H9 (cell line): Measurements from ENCODE around the gene GRIK3. TPM values are rescaled to one million over a fixed set of nuclear protein-coding genes. Genes with fewer than 3 reads are reported as not detected.

ENCODE experiments used
- DNase-seq: peaks from one replicate; pipeline ENCODE4 v3.0.0-alpha.2; 2017
- H2AFZ ChIP-seq: one replicate; pipeline ENCODE4 v1.6.1; 2013; ENCODE audit warnings: mild to moderate bottlenecking, low read length, control low read depth, moderate library complexity
- H2AK5ac ChIP-seq: 2 replicates; pipeline ENCODE4 v1.6.1; 2013; ENCODE audit warnings: low read length, control low read depth, mixed read lengths; ENCODE audit not compliant: insufficient read length
- H2BK120ac ChIP-seq: one replicate; pipeline ENCODE4 v1.6.1; 2013; ENCODE audit warnings: low read depth, mild to moderate bottlenecking, low read length, control low read depth, inconsistent platforms; ENCODE audit not compliant: poor library complexity, severe bottlenecking
- H2BK12ac ChIP-seq: 2 replicates; pipeline ENCODE4 v1.6.1; 2013; ENCODE audit warnings: low read length, control low read depth, mixed read lengths, low read depth; ENCODE audit not compliant: insufficient read length
- H2BK15ac ChIP-seq: 2 replicates; pipeline ENCODE4 v1.6.1; 2013; ENCODE audit warnings: low read depth, low read length, control low read depth
- H2BK20ac ChIP-seq: one replicate; pipeline ENCODE4 v1.6.1; 2013; ENCODE audit warnings: low read depth, mild to moderate bottlenecking, low read length, control low read depth, inconsistent platforms; ENCODE audit not compliant: poor library complexity, severe bottlenecking
- H2BK5ac ChIP-seq: 2 replicates; pipeline ENCODE4 v1.6.1; 2013; ENCODE audit warnings: low read length, control low read depth, mixed read lengths; ENCODE audit not compliant: insufficient read length
- H3K14ac ChIP-seq: 2 replicates; pipeline ENCODE4 v1.6.1; 2013; ENCODE audit warnings: low read length, control low read depth; ENCODE audit not compliant: insufficient read depth
- H3K18ac ChIP-seq: 2 replicates; pipeline ENCODE4 v1.6.1; 2013; ENCODE audit warnings: low read depth, mild to moderate bottlenecking, mixed read lengths, low read length, control low read depth; ENCODE audit not compliant: insufficient read length
- H3K23ac ChIP-seq: 2 replicates; pipeline ENCODE4 v1.6.1; 2013; ENCODE audit warnings: low read length, control low read depth, mixed read lengths, low read depth; ENCODE audit not compliant: insufficient read length
- H3K23me2 ChIP-seq: 2 replicates; pipeline ENCODE4 v1.6.1; 2013; ENCODE audit warnings: low read depth, mild to moderate bottlenecking, mixed read lengths, low read length, control low read depth; ENCODE audit not compliant: insufficient read length, poor library complexity, severe bottlenecking
- H3K27ac ChIP-seq: 2 replicates; pipeline ENCODE4 v1.5.1; 2013; ENCODE audit warnings: low read length, control low read depth, mixed read lengths, low read depth; ENCODE audit not compliant: insufficient read length
- H3K27me3 ChIP-seq: 2 replicates; pipeline ENCODE4 v1.6.1; 2013; ENCODE audit warnings: low read length, control low read depth, inconsistent platforms; ENCODE audit not compliant: insufficient read depth
- H3K4ac ChIP-seq: 2 replicates; pipeline ENCODE4 v1.6.1; 2013; ENCODE audit warnings: low read depth, mild to moderate bottlenecking, control low read depth, inconsistent platforms, low read length, moderate library complexity
- H3K4me1 ChIP-seq: 2 replicates; pipeline ENCODE4 v1.6.1; 2013; ENCODE audit warnings: low read length, control low read depth, inconsistent platforms; ENCODE audit not compliant: insufficient read depth
- H3K4me2 ChIP-seq: 2 replicates; pipeline ENCODE4 v1.6.1; 2013; ENCODE audit warnings: low read length, control low read depth, mixed read lengths; ENCODE audit not compliant: insufficient read length, insufficient read depth
- H3K56ac ChIP-seq: 2 replicates; pipeline ENCODE4 v1.6.1; 2013; ENCODE audit warnings: low read depth, mild to moderate bottlenecking, mixed read lengths, low read length, control low read depth; ENCODE audit not compliant: insufficient read length
- H3K79me1 ChIP-seq: 2 replicates; pipeline ENCODE4 v1.6.1; 2013; ENCODE audit warnings: low read depth, mild to moderate bottlenecking, moderate library complexity, low read length, control low read depth, inconsistent platforms; ENCODE audit not compliant: insufficient read depth, poor library complexity, severe bottlenecking
- H3K79me2 ChIP-seq: 2 replicates; pipeline ENCODE4 v1.6.1; 2013; ENCODE audit warnings: low read length, control low read depth, inconsistent platforms; ENCODE audit not compliant: insufficient read depth
- H3K9ac ChIP-seq: 2 replicates; pipeline ENCODE4 v1.6.1; 2013; ENCODE audit warnings: low read length, control low read depth, mixed read lengths; ENCODE audit not compliant: insufficient read length; ENCODE audit errors: extremely low read depth
- H3K9me3 ChIP-seq: one replicate; pipeline ENCODE4 v1.6.1; 2013; ENCODE audit warnings: low read depth, low read length, inconsistent platforms; ENCODE audit not compliant: control insufficient read depth
- H3T11ph ChIP-seq: one replicate; pipeline ENCODE4 v1.6.1; 2013; ENCODE audit warnings: mild to moderate bottlenecking, low read length, control low read depth, inconsistent platforms
- H4K20me1 ChIP-seq: one replicate; pipeline ENCODE4 v1.6.1; 2013; ENCODE audit not compliant: control insufficient read depth, insufficient read length, insufficient read depth
- H4K5ac ChIP-seq: 2 replicates; pipeline ENCODE4 v1.6.1; 2013; ENCODE audit warnings: low read depth, mild to moderate bottlenecking, mixed read lengths, low read length, control low read depth; ENCODE audit not compliant: insufficient read length
- H4K8ac ChIP-seq: replicated peaks from 2 replicates; pipeline ENCODE4 v1.6.1; 2013; ENCODE audit warnings: low read length, control low read depth, mixed read lengths, low read depth; ENCODE audit not compliant: insufficient read length
- H4K91ac ChIP-seq: 2 replicates; pipeline ENCODE4 v1.6.1; 2013; ENCODE audit warnings: low read depth, mild to moderate bottlenecking, moderate library complexity, mixed read lengths, low read length, control low read depth; ENCODE audit not compliant: insufficient read length
- H3K27ac Mint-ChIP-seq, 3 experiments: 2 replicates in 2 of 3; 3 replicates in 1 of 3; pipeline ENCODE4 v1.8.0; 2020 to 2021; ENCODE audit warnings: mixed read lengths in 3 of 3, mild to moderate bottlenecking in 1 of 3, moderate library complexity in 1 of 3
- H3K27me3 Mint-ChIP-seq: 2 replicates; pipeline ENCODE4 v1.8.0; 2021; ENCODE audit warnings: low read depth, mild to moderate bottlenecking, moderate library complexity, mixed read lengths
- H3K36me3 Mint-ChIP-seq, 3 experiments: 2 replicates in 2 of 3; 3 replicates in 1 of 3; pipeline ENCODE4 v1.8.0; 2020 to 2021; ENCODE audit warnings: low read depth in 3 of 3, mixed read lengths in 3 of 3; ENCODE audit not compliant: insufficient read depth in 1 of 3
- H3K4me1 Mint-ChIP-seq, 2 experiments: 2 replicates each; pipeline ENCODE4 v1.8.0; 2020; ENCODE audit warnings: mixed read lengths in 2 of 2
- H3K4me3 Mint-ChIP-seq, 2 experiments: 2 replicates in 1 of 2; 3 replicates in 1 of 2; pipeline ENCODE4 v1.8.0; 2020 to 2021; ENCODE audit warnings: mild to moderate bottlenecking in 2 of 2, mixed read lengths in 2 of 2, moderate library complexity in 1 of 2
- H3K9me3 Mint-ChIP-seq, 2 experiments: 2 replicates in 1 of 2; 3 replicates in 1 of 2; pipeline ENCODE4 v1.8.0; 2020; ENCODE audit warnings: mild to moderate bottlenecking in 2 of 2, mixed read lengths in 2 of 2, moderate library complexity in 1 of 2
- WGBS: extraction: QIAGEN DNeasy Blood & Tissue Kit; methylation state at CpG from one replicate; pipeline ENCODE4 v1.1.7; 2013; ENCODE audit warnings: missing lambda C conversion rate, low lambda C conversion rate, mixed read lengths; ENCODE audit not compliant: insufficient read length; ENCODE audit errors: extremely low coverage; 5-methylcytosine and 5-hydroxymethylcytosine counted together
- total RNA-seq: library from RNA; stranded (reverse); gene quantifications from 2 replicates; pipeline ENCODE4 v1.2.1, GENCODE V29; 2021
- TF ChIP-seq, protein P1 (sequence below): fragments of 200-600 bp; sonication (generic); conservative IDR thresholded peaks from 3 replicates; pipeline ENCODE4 v1.8.0; 2021; ENCODE audit warnings: antibody characterized with exemption, mild to moderate bottlenecking

GRIK3 gene
- total RNA-seq, 1 experiment from 2014 or later, result 1.7 TPM

DNA sequence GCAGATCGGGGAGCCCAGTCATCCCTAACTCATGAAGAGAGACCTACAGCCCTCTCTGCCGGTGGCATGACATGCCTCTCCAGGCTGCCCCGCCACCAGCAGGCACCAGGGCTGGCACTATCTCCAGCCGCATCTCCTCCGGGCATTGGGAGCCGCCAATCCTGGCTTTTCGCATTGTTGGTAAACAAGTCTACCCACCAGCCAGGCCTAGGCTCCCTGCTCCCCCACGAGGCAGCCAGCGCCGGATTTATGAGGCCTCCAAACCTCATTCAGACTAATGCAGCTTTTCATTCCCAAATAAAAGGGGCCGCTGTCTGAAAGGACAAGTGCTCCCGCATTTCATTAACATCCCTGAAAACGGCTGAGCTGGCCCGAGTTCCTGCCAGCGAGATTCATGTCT is 3.4 kb upstream of the GRIK3 start:
- Histone ChIP-seq H3K18ac (no peak overlapping the region), H2BK20ac (no peak overlapping the region), H3K4me2 (peak overlapping the region; percentile 46), H2AFZ (no peak overlapping the region), H3K23ac (no peak overlapping the region), H3K23me2 (peaks cover 17% of the 10 kb centered on the region), H3K27ac (no peak overlapping the region), H3K4me1 (peaks cover 10% of the 10 kb centered on the region), H3K79me1 (no peaks in the 10 kb centered on the region), H2BK5ac (no peak overlapping the region), H3K9me3 (no peaks in the 10 kb centered on the region), H4K20me1 (no peaks in the 10 kb centered on the region), H3K79me2 (no peaks in the 10 kb centered on the region), H3K14ac (no peak overlapping the region), H4K5ac (no peak overlapping the region), H3T11ph (no peak overlapping the region), H3K56ac (no peak overlapping the region), H2BK12ac (no peak overlapping the region), H3K9ac (no peak overlapping the region), H2BK120ac (no peak overlapping the region), H4K8ac (no peak overlapping the region), H2AK5ac (no peak overlapping the region), H2BK15ac (no peak overlapping the region), H3K4ac (no peak overlapping the region), H4K91ac (no peak overlapping the region), H3K27me3 (peaks cover 19% of the 10 kb centered on the region; the same call in 1 of the 2 replicates)
- peaks cover 86% of the 10 kb centered on the region for H3K27me3 Mint-ChIP-seq
- TF ChIP-seq, protein P1, sequence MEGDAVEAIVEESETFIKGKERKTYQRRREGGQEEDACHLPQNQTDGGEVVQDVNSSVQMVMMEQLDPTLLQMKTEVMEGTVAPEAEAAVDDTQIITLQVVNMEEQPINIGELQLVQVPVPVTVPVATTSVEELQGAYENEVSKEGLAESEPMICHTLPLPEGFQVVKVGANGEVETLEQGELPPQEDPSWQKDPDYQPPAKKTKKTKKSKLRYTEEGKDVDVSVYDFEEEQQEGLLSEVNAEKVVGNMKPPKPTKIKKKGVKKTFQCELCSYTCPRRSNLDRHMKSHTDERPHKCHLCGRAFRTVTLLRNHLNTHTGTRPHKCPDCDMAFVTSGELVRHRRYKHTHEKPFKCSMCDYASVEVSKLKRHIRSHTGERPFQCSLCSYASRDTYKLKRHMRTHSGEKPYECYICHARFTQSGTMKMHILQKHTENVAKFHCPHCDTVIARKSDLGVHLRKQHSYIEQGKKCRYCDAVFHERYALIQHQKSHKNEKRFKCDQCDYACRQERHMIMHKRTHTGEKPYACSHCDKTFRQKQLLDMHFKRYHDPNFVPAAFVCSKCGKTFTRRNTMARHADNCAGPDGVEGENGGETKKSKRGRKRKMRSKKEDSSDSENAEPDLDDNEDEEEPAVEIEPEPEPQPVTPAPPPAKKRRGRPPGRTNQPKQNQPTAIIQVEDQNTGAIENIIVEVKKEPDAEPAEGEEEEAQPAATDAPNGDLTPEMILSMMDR, result no peak
- no peaks in the 10 kb centered on the region for H3K9me3 Mint-ChIP-seq
- H3K4me1 Mint-ChIP-seq, result peaks cover 72 to 74% of the 10 kb centered on the region in 2 experiments
- no peak overlapping the region for H3K27ac Mint-ChIP-seq
- no peaks in the 10 kb centered on the region for H3K36me3 Mint-ChIP-seq
- no CpG with 5 or more reads among the region's 15 CpGs for WGBS
- no peak for DNase-seq
- H3K4me3 Mint-ChIP-seq, result peak overlapping the region; percentile 39 to 68; a peak in 3 of 5 replicates
